Stimulated activated CD8-positive, alpha-beta memory T cell treated with anti-CD3 and anti-CD28 coated beads, Interleukin-7, amount 100 ng/mL, for 4 hours (primary cell): ENCODE data around the gene TRAF3.

Source experiments
- DNase-seq, 2 donors: peaks; one replicate each; pipeline ENCODE4 v3.0.0-alpha.2; 2020; ENCODE audit warnings: low read depth in 2 of 2

Gene TRAF3

DNA sequence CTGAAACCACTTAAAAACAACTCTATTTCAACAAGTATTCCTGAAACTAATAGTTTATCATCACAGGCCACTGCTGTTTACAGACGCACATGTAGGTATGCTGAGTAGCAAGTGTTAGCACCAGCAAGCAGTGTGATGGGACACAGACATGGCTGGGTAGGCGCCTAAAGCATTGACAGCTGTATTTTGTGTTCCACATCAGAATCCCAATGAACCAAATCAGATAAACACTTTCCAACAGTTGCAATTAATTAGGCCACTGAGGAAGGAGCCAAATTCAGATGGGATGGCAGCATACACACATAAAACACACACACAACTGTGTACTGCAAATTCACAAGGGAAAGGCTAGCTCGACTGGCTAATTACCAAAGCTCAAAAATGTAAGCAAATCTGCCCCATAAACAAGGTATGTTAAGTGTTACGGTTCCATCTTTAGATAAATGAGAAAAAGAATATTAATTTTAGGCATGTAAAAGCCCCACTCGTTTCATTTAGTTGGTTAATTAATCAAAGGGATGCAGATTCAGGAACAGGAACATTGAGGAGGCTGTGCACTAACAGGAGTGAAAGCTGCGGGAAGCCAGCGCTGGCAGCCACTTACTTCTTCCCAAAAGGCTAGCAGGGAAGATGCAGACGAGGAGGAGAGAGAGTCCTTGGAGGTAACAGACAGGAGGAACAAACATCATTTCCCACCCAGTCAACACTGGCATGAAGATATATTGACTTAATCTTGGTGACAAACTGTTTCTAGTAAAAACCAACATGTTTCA lies 178.6 kb downstream of the TRAF3 start:
- no peak for DNase-seq

DNA sequence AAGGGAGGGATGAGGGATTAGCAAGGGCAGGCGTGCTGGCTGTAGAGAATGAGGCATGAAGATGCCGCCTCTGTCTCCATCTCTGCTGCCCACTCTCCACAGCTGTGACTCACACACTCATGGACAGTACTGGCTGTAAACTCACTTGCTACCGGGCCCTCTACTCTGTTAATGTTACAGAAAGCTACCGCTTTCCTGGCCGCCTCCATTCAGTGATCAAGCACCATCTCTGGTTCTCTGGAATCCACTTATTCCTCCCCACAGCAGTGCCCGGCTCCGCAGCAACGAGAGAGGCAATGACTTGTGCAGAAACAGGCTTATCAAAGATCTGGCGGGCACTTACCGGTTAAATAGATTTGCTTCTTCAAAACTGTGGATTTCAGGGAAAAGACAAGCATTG lies 180.0 kb downstream of the TRAF3 start:
- DNase-seq = no peak

- DNase-seq = no peak
These were observed 181.2 kb downstream of the TRAF3 start for GRCh38 chr14:102958461-102958860.
